RCC 7860 (cell line): ENCODE measurements around the gene CAT.

Source experiments
- DNase-seq: peaks from one replicate; pipeline ENCODE4 v3.0.0-alpha.2; 2015; ENCODE audit warnings: low spot score
- FAIRE-seq: peaks from 2 replicates; lab custom pipeline; 2012; peaks lifted over from hg19 to GRCh38; lab: Jason Lieb, UNC

The CAT gene

GRCh38 chr11:34438529-34439507 is at the start of gene CAT:
Gene CAT, plus strand, starts transcription at chr11:34438934. Its CDS starts 80 bp downstream, at chr11:34439014.
- DNase-seq (peak; percentile 90), FAIRE-seq (peak; percentile 85)

GRCh38 chr11:34394771-34395300 is 43.9 kb upstream of the CAT start:
- FAIRE-seq: no peak

GRCh38 chr11:34395916-34396550 is 42.7 kb upstream of the CAT start:
- DNase-seq (no peak), FAIRE-seq (no peak)

More at GRCh38 chr11:34394771-34395300, 43.9 kb upstream of the CAT start:
- DNase-seq: no peak

GRCh38 chr11:34397120-34397519 is 41.6 kb upstream of the CAT start:
- FAIRE-seq: no peak
- DNase-seq: no peak

- DNase-seq (no peak), FAIRE-seq (no peak)
Observed at GRCh38 chr11:34397811-34398210, 40.9 kb upstream of the CAT start.

- FAIRE-seq: no peak
- no peak for DNase-seq
Observed at GRCh38 chr11:34403431-34403830, 35.3 kb upstream of the CAT start.

GRCh38 chr11:34404280-34404679 is 34.5 kb upstream of the CAT start:
- DNase-seq: no peak
- FAIRE-seq: no peak

- FAIRE-seq: no peak
- DNase-seq: peak; percentile 36
Observed at GRCh38 chr11:34405079-34405858, 33.5 kb upstream of the CAT start.

GRCh38 chr11:34406413-34406812 is 32.3 kb upstream of the CAT start:
- FAIRE-seq: no peak
- no peak for DNase-seq

GRCh38 chr11:34407121-34407813 is 31.5 kb upstream of the CAT start:
- DNase-seq (no peak), FAIRE-seq (no peak)

GRCh38 chr11:34408580-34409172 is 30.1 kb upstream of the CAT start:
- FAIRE-seq (no peak), DNase-seq (no peak)

- FAIRE-seq: no peak
- no peak for DNase-seq
Observed at GRCh38 chr11:34411111-34411510, 27.6 kb upstream of the CAT start.

- DNase-seq (no peak), FAIRE-seq (no peak)
Observed at GRCh38 chr11:34411791-34412190, 26.9 kb upstream of the CAT start.

- FAIRE-seq: no peak
- DNase-seq: no peak
Observed at GRCh38 chr11:34413263-34413662, 25.5 kb upstream of the CAT start.

- no peak for FAIRE-seq
- no peak for DNase-seq
Observed at GRCh38 chr11:34415538-34415937, 23.2 kb upstream of the CAT start.

- FAIRE-seq: no peak
- DNase-seq: no peak
Observed at GRCh38 chr11:34416088-34416487, 22.6 kb upstream of the CAT start.

- no peak for FAIRE-seq
Observed at GRCh38 chr11:34416766-34417165, 22.0 kb upstream of the CAT start.

GRCh38 chr11:34417202-34417601 is 21.5 kb upstream of the CAT start:
- FAIRE-seq (no peak), DNase-seq (no peak)

More at GRCh38 chr11:34416766-34417165, 22.0 kb upstream of the CAT start:
- no peak for DNase-seq

GRCh38 chr11:34419158-34419557 is 19.6 kb upstream of the CAT start:
- DNase-seq: no peak
- no peak for FAIRE-seq

- FAIRE-seq (no peak), DNase-seq (no peak)
Observed at GRCh38 chr11:34423300-34423699, 15.4 kb upstream of the CAT start.
